Liver (tissue), 9 donors: Measurements from ENCODE around the gene ZNF260. TPM values are rescaled to one million over a fixed set of nuclear protein-coding genes. Genes with fewer than 3 reads are reported as not detected.
A peak's percentile ranks its signal among the peaks of the same experiment; 100 is the strongest.

Source experiments
- DNase-seq: peaks from one replicate; pipeline ENCODE4 v3.0.0-alpha.2; 2017; ENCODE audit warnings: low spot score
- H3K27ac ChIP-seq, 2 donors: one replicate each; pipeline ENCODE4 v1.7.0; 2013; ENCODE audit warnings: inconsistent platforms in 2 of 2, low read length in 2 of 2, control low read depth in 1 of 2, low read depth in 1 of 2, mild to moderate bottlenecking in 1 of 2
- H3K27me3 ChIP-seq, 4 donors: one replicate each; pipeline versions ENCODE4 v1.6.1 to v1.7.0; 2013; ENCODE audit warnings: low read length in 3 of 4, inconsistent platforms in 1 of 4, mild to moderate bottlenecking in 1 of 4, moderate library complexity in 1 of 4; ENCODE audit not compliant: control insufficient read depth in 4 of 4, insufficient read depth in 4 of 4
- H3K36me3 ChIP-seq, 4 donors: one replicate each; pipeline versions ENCODE4 v1.6.1 to v1.7.0; 2013; ENCODE audit warnings: low read length in 3 of 4, mild to moderate bottlenecking in 3 of 4, low read depth in 1 of 4, moderate library complexity in 1 of 4; ENCODE audit not compliant: control insufficient read depth in 4 of 4, insufficient read depth in 3 of 4
- H3K4me1 ChIP-seq, 4 donors: one replicate each; pipeline versions ENCODE4 v1.6.1 to v1.7.0; 2013; ENCODE audit warnings: low read length in 3 of 4, mild to moderate bottlenecking in 3 of 4, moderate library complexity in 1 of 4; ENCODE audit not compliant: control insufficient read depth in 4 of 4, insufficient read depth in 4 of 4
- H3K4me3 ChIP-seq, 3 donors: one replicate each; pipeline versions ENCODE4 v1.6.1 to v1.7.0; 2013; ENCODE audit warnings: low read length in 3 of 3, control low read depth in 1 of 3, low read depth in 1 of 3, mild to moderate bottlenecking in 1 of 3
- H3K9ac ChIP-seq, 2 donors: one replicate each; pipeline ENCODE4 v1.7.0; 2013; ENCODE audit warnings: low read length in 2 of 2, mild to moderate bottlenecking in 2 of 2, moderate library complexity in 2 of 2, control low read depth in 1 of 2, low read depth in 1 of 2
- H3K9me3 ChIP-seq, 4 donors: one replicate each; pipeline versions ENCODE4 v1.6.1 to v1.7.0; 2013; ENCODE audit warnings: low read length in 3 of 4; ENCODE audit not compliant: control insufficient read depth in 4 of 4
- EGR1 ChIP-seq, 2 donors: IDR thresholded peaks; 2 replicates each; pipeline ENCODE4 v1.6.1; 2016 to 2018; ENCODE audit warnings: antibody characterized with exemption in 2 of 2, low read depth in 2 of 2
- FOXA1 ChIP-seq: IDR thresholded peaks from 2 replicates; pipeline ENCODE4 v1.6.1; 2016; ENCODE audit warnings: antibody characterized with exemption
- FOXA2 ChIP-seq: IDR thresholded peaks from 2 replicates; pipeline ENCODE4 v1.6.1; 2016; ENCODE audit warnings: antibody characterized with exemption
- GABPA ChIP-seq, 2 donors: IDR thresholded peaks in 1 of 2; conservative IDR thresholded peaks in 1 of 2; 2 replicates each; pipeline ENCODE4 v1.6.1; 2016; ENCODE audit warnings: antibody characterized with exemption in 2 of 2, mild to moderate bottlenecking in 1 of 2, moderate library complexity in 1 of 2
- HNF4A ChIP-seq, 2 donors: conservative IDR thresholded peaks; 2 replicates each; pipeline ENCODE4 v1.6.1; 2016; ENCODE audit warnings: antibody characterized with exemption in 2 of 2, mild to moderate bottlenecking in 2 of 2
- HNF4G ChIP-seq: IDR thresholded peaks from 2 replicates; pipeline ENCODE4 v1.6.1; 2016; ENCODE audit warnings: antibody characterized with exemption
- JUND ChIP-seq, 2 donors: IDR thresholded peaks; 2 replicates each; pipeline ENCODE4 v1.6.1; 2016; ENCODE audit warnings: antibody characterized with exemption in 2 of 2
- NR2F2 ChIP-seq: IDR thresholded peaks from 2 replicates; pipeline ENCODE4 v1.6.1; 2016; ENCODE audit warnings: antibody characterized with exemption
- RAD21 ChIP-seq, 2 donors: IDR thresholded peaks; 2 replicates each; pipeline ENCODE4 v1.6.1; 2016; ENCODE audit warnings: antibody characterized with exemption in 2 of 2, mild to moderate bottlenecking in 2 of 2
- RXRA ChIP-seq, 2 donors: IDR thresholded peaks; 2 replicates each; pipeline ENCODE4 v1.6.1; 2017 to 2018; ENCODE audit warnings: antibody characterized with exemption in 2 of 2, mild to moderate bottlenecking in 1 of 2
- SP1 ChIP-seq: IDR thresholded peaks from 2 replicates; pipeline ENCODE4 v1.6.1; 2018; ENCODE audit warnings: antibody characterized with exemption, mild to moderate bottlenecking
- TAF1 ChIP-seq: conservative IDR thresholded peaks from 2 replicates; pipeline ENCODE4 v1.6.1; 2016; ENCODE audit warnings: antibody characterized with exemption, mild to moderate bottlenecking
- YY1 ChIP-seq: IDR thresholded peaks from 2 replicates; pipeline ENCODE4 v1.6.1; 2016; ENCODE audit warnings: antibody characterized with exemption, mild to moderate bottlenecking
- WGBS: extraction: QIAGEN DNeasy Blood & Tissue Kit; methylation state at CpG from one replicate; pipeline ENCODE4 v1.1.7; 2013; 5-methylcytosine and 5-hydroxymethylcytosine counted together
- polyA plus RNA-seq, 2 donors: library from polyadenylated mRNA; stranded (reverse) in 1 of 2; unstranded in 1 of 2; fragments of 200-250 nt in 1 of 2; fragments of >200 nt in 1 of 2; fragmentation: Nextera tagmentation in 1 of 2; extraction: Ambion mirVana in 1 of 2; gene quantifications; one replicate each; pipeline versions ENCODE4 v1.2.1 to v1.2.3, GENCODE V29; 2013 to 2015
- total RNA-seq, 2 donors: library from RNA; depleted of rRNA; stranded (reverse); fragments of >200 nt; gene quantifications; one replicate each; pipeline ENCODE4 v1.2.3, GENCODE V29; 2014
- TF ChIP-seq, protein P1 (sequence below): IDR thresholded peaks from 2 replicates; pipeline ENCODE4 v1.6.1; 2016; ENCODE audit warnings: antibody characterized with exemption
- TF ChIP-seq, protein P2 (sequence below): IDR thresholded peaks from 2 replicates; pipeline ENCODE4 v1.6.1; 2016; ENCODE audit warnings: antibody characterized with exemption
- TF ChIP-seq, protein P3 (sequence below): IDR thresholded peaks from 2 replicates; pipeline ENCODE4 v1.6.1; 2016; ENCODE audit warnings: antibody characterized with exemption, mild to moderate bottlenecking
- TF ChIP-seq, protein P4 (sequence below): IDR thresholded peaks from 2 replicates; pipeline ENCODE4 v1.6.1; 2016; ENCODE audit warnings: antibody characterized with exemption
- TF ChIP-seq, protein P5 (sequence below): fragments of 150-350 bp; IDR thresholded peaks from 2 replicates; pipeline ENCODE4 v1.5.1; 2017; ENCODE audit warnings: improper control_type of control experiment, low read depth, low read length; ENCODE audit not compliant: missing input control
- donor health status: healthy.
- donor health status: healthy.
- donor health status: healthy.
- donor health status: healthy.
- donor health status: healthy.

Gene ZNF260
- total and polyA plus RNA-seq, 4 donors = 1.7 to 10.4 (median 5.6) TPM

DNA sequence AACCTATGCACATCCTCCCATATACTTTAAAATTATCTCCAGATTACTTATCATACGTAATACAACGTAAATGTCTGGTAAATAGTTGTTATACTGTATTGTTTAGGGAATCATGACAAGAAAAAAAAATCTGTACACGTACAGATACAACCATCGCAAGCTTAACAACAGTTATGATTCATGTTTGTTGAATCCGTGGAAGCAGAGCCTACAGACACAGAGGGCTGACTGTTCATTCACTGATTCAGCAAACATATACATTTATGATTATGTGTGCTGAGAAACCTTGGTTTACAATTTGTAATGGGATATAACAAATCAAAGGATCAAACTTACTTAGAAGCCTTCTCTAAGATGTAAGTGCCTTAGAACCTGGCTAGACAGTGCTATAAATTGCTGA lies 1.5 kb downstream of the ZNF260 start:
- WGBS = 80% methylated on average over 5 of the region's 5 CpGs
- H3K9me3 ChIP-seq = peaks cover 9 to 31% (median 23%) of the 10 kb centered on the region in 4 donors
- H3K4me1 ChIP-seq = peaks cover 0 to 17% (median 10%) of the 10 kb centered on the region in 4 donors
- H3K27ac ChIP-seq = no peak overlapping the region
- TF ChIP-seq FOXA2 (no peak), HNF4A (conservative IDR thresholded peaks at IDR 0.05) (no peak), JUND (IDR thresholded peaks at IDR 0.05) (no peak), NR2F2 (no peak), HNF4G (no peak), FOXA1 (no peak), SP1 (no peak), TAF1 (no peak), YY1 (no peak), GABPA (IDR thresholded peaks at IDR 0.05 in 1 of 2, conservative IDR thresholded peaks at IDR 0.05 in 1 of 2) (no peak), RXRA (IDR thresholded peaks at IDR 0.05) (no peak)
- TF ChIP-seq, protein P1, sequence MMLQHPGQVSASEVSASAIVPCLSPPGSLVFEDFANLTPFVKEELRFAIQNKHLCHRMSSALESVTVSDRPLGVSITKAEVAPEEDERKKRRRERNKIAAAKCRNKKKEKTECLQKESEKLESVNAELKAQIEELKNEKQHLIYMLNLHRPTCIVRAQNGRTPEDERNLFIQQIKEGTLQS = no peak
- TF ChIP-seq, protein P2, sequence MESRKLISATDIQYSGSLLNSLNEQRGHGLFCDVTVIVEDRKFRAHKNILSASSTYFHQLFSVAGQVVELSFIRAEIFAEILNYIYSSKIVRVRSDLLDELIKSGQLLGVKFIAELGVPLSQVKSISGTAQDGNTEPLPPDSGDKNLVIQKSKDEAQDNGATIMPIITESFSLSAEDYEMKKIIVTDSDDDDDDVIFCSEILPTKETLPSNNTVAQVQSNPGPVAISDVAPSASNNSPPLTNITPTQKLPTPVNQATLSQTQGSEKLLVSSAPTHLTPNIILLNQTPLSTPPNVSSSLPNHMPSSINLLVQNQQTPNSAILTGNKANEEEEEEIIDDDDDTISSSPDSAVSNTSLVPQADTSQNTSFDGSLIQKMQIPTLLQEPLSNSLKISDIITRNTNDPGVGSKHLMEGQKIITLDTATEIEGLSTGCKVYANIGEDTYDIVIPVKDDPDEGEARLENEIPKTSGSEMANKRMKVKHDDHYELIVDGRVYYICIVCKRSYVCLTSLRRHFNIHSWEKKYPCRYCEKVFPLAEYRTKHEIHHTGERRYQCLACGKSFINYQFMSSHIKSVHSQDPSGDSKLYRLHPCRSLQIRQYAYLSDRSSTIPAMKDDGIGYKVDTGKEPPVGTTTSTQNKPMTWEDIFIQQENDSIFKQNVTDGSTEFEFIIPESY = no peak
- TF ChIP-seq, protein P3, sequence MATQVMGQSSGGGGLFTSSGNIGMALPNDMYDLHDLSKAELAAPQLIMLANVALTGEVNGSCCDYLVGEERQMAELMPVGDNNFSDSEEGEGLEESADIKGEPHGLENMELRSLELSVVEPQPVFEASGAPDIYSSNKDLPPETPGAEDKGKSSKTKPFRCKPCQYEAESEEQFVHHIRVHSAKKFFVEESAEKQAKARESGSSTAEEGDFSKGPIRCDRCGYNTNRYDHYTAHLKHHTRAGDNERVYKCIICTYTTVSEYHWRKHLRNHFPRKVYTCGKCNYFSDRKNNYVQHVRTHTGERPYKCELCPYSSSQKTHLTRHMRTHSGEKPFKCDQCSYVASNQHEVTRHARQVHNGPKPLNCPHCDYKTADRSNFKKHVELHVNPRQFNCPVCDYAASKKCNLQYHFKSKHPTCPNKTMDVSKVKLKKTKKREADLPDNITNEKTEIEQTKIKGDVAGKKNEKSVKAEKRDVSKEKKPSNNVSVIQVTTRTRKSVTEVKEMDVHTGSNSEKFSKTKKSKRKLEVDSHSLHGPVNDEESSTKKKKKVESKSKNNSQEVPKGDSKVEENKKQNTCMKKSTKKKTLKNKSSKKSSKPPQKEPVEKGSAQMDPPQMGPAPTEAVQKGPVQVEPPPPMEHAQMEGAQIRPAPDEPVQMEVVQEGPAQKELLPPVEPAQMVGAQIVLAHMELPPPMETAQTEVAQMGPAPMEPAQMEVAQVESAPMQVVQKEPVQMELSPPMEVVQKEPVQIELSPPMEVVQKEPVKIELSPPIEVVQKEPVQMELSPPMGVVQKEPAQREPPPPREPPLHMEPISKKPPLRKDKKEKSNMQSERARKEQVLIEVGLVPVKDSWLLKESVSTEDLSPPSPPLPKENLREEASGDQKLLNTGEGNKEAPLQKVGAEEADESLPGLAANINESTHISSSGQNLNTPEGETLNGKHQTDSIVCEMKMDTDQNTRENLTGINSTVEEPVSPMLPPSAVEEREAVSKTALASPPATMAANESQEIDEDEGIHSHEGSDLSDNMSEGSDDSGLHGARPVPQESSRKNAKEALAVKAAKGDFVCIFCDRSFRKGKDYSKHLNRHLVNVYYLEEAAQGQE = no peak
- TF ChIP-seq, protein P4, sequence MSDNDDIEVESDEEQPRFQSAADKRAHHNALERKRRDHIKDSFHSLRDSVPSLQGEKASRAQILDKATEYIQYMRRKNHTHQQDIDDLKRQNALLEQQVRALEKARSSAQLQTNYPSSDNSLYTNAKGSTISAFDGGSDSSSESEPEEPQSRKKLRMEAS = no peak
- H3K4me3 ChIP-seq = peak overlapping the region in 2 of 3 donors; percentile 27 to 33
- H3K9ac ChIP-seq = no peak overlapping the region
- no peaks in the 10 kb centered on the region for H3K27me3 ChIP-seq
- DNase-seq = no peak
- peaks cover 6 to 25% (median 21%) of the 10 kb centered on the region in 4 donors for H3K36me3 ChIP-seq

DNA sequence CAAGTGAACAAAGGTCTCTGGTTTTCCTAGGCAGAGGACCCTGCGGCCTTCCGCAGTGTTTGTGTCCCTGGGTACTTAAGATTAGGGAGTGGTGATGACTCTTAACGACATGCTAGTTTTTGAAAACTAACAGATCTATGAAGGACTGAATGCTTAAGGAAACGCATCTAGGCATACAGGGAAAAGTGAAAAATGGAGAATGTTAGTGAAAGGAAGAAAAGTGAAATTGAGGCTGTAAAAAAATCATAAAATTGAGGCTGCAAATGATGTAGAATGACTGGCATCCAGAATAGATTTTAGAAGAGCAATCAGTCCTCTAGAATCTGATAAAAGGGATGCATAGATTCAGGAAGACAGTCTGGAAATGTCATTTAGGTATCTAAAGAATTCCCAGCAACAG lies 3.5 kb downstream of the ZNF260 start:
- Histone ChIP-seq H3K27me3 (no peaks in the 10 kb centered on the region), H3K36me3 (peaks cover 8 to 39% (median 28%) of the 10 kb centered on the region in 4 donors), H3K27ac (no peak overlapping the region), H3K9ac (no peak overlapping the region), H3K4me1 (peaks cover 0 to 17% (median 10%) of the 10 kb centered on the region in 4 donors), H3K4me3 (peak overlapping the region in 1 of 3 donors; percentile 20), H3K9me3 (peaks cover 18 to 43% (median 24%) of the 10 kb centered on the region in 4 donors)
- no peak for DNase-seq
- 95% methylated on average over 4 of the region's 4 CpGs for WGBS
- TF ChIP-seq GABPA (IDR thresholded peaks at IDR 0.05 in 1 of 2, conservative IDR thresholded peaks at IDR 0.05 in 1 of 2) (no peak), JUND (IDR thresholded peaks at IDR 0.05) (no peak), RAD21 (IDR thresholded peaks at IDR 0.05) (no peak), SP1 (no peak), NR2F2 (no peak), RXRA (IDR thresholded peaks at IDR 0.05) (no peak), TAF1 (no peak), FOXA2 (no peak), EGR1 (IDR thresholded peaks at IDR 0.05; ENCODE audit: low read depth in 2 of 2) (no peak), YY1 (no peak), HNF4G (no peak), HNF4A (conservative IDR thresholded peaks at IDR 0.05) (no peak)
- TF ChIP-seq, protein P5, sequence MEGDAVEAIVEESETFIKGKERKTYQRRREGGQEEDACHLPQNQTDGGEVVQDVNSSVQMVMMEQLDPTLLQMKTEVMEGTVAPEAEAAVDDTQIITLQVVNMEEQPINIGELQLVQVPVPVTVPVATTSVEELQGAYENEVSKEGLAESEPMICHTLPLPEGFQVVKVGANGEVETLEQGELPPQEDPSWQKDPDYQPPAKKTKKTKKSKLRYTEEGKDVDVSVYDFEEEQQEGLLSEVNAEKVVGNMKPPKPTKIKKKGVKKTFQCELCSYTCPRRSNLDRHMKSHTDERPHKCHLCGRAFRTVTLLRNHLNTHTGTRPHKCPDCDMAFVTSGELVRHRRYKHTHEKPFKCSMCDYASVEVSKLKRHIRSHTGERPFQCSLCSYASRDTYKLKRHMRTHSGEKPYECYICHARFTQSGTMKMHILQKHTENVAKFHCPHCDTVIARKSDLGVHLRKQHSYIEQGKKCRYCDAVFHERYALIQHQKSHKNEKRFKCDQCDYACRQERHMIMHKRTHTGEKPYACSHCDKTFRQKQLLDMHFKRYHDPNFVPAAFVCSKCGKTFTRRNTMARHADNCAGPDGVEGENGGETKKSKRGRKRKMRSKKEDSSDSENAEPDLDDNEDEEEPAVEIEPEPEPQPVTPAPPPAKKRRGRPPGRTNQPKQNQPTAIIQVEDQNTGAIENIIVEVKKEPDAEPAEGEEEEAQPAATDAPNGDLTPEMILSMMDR = no peak
- TF ChIP-seq, protein P2 = no peak
- TF ChIP-seq, protein P4 = no peak
